ENCODE measurements around the gene SF3B4.

DNA sequence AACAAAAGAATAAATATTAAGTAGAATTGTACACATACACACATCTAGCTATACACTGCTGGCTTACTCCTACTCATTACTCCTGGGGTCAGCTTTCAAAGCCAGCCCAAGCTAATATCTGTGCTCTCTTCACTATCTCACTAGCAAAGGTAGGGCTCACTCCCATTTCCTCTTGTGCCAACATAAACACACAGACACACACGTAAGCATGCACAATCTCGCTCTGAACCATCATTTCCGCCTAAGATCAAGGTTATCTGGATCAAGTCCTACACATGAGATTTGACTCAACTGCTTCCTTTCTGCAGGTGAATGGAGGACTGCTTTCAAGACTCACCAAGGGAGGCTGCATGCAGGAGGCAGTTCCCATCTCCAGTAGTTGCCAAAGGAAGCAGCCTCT is 37.8 kb upstream of the SF3B4 start:
- TF ChIP-seq, protein P1, sequence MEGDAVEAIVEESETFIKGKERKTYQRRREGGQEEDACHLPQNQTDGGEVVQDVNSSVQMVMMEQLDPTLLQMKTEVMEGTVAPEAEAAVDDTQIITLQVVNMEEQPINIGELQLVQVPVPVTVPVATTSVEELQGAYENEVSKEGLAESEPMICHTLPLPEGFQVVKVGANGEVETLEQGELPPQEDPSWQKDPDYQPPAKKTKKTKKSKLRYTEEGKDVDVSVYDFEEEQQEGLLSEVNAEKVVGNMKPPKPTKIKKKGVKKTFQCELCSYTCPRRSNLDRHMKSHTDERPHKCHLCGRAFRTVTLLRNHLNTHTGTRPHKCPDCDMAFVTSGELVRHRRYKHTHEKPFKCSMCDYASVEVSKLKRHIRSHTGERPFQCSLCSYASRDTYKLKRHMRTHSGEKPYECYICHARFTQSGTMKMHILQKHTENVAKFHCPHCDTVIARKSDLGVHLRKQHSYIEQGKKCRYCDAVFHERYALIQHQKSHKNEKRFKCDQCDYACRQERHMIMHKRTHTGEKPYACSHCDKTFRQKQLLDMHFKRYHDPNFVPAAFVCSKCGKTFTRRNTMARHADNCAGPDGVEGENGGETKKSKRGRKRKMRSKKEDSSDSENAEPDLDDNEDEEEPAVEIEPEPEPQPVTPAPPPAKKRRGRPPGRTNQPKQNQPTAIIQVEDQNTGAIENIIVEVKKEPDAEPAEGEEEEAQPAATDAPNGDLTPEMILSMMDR (IDR thresholded peaks at IDR 0.05): no peak
- TF ChIP-seq POLR2A (IDR thresholded peaks at IDR 0.05): no peak
